B cell (primary cell): ENCODE data around the gene MGMT.

Experiments used
- CTCF ChIP-seq: fragments of 200-600 bp; IDR thresholded peaks from one replicate; pipeline ENCODE4 v1.8.0; 2022; ENCODE audit warnings: antibody characterized with exemption, mild to moderate bottlenecking
- EZH2 ChIP-seq: IDR thresholded peaks from 2 replicates; pipeline ENCODE4 v1.6.1; 2012; ENCODE audit warnings: borderline replicate concordance, low read depth, mild to moderate bottlenecking, moderate library complexity, low read length; ENCODE audit not compliant: insufficient read depth, poor library complexity, severe bottlenecking

- TF ChIP-seq CTCF (no peak), EZH2 (no peak)
Measured at GRCh38 chr10:129564923-129565322, 97.9 kb downstream of the MGMT start.
